WTC11 (cell line): ENCODE measurements around the gene RIC1.

Experiments
- CREB1 ChIP-seq: sonication (generic); formaldehyde crosslinking; IDR thresholded peaks from 2 replicates; pipeline ENCODE4 v1.8.0; 2023; ENCODE audit warnings: mild to moderate bottlenecking, missing genetic modification reagents
- CTCF ChIP-seq: fragments of 200-600 bp; IDR thresholded peaks from 2 replicates; pipeline ENCODE4 v1.8.0; 2022; ENCODE audit warnings: antibody characterized with exemption
- E2F4 ChIP-seq: sonication (generic); formaldehyde crosslinking; IDR thresholded peaks from 2 replicates; pipeline ENCODE4 v1.8.1; 2022; ENCODE audit warnings: low read depth, mild to moderate bottlenecking, moderate library complexity, missing genetic modification reagents, borderline replicate concordance
- FOXP1 ChIP-seq: sonication (generic); formaldehyde crosslinking; IDR thresholded peaks from 2 replicates; pipeline ENCODE4 v1.8.0; 2022; ENCODE audit warnings: missing genetic modification reagents, mild to moderate bottlenecking, moderate library complexity, borderline replicate concordance
- SMAD3 ChIP-seq: sonication (generic); formaldehyde crosslinking; IDR thresholded peaks from 2 replicates; pipeline ENCODE4 v1.8.0; 2022; ENCODE audit warnings: missing genetic modification reagents, mild to moderate bottlenecking, borderline replicate concordance
- STAT6 ChIP-seq: sonication (generic); formaldehyde crosslinking; conservative IDR thresholded peaks from 2 replicates; pipeline ENCODE4 v1.8.1; 2023; ENCODE audit warnings: mild to moderate bottlenecking, low read depth, missing genetic modification reagents, moderate library complexity
- TEAD1 ChIP-seq: sonication (generic); formaldehyde crosslinking; IDR thresholded peaks from 2 replicates; pipeline ENCODE4 v1.8.0; 2022; ENCODE audit warnings: mild to moderate bottlenecking, missing genetic modification reagents
- ZNF138 ChIP-seq: sonication (generic); formaldehyde crosslinking; conservative IDR thresholded peaks from 2 replicates; pipeline ENCODE4 v1.8.1; 2022; ENCODE audit warnings: mild to moderate bottlenecking, moderate library complexity, missing genetic modification reagents
- ZNF232 ChIP-seq: sonication (generic); formaldehyde crosslinking; IDR thresholded peaks from 2 replicates; pipeline ENCODE4 v1.8.0; 2022; ENCODE audit warnings: mild to moderate bottlenecking, missing genetic modification reagents
- TF ChIP-seq, protein P1 (sequence below): sonication (generic); formaldehyde crosslinking; IDR thresholded peaks from 2 replicates; pipeline ENCODE4 v1.8.0; 2022; ENCODE audit warnings: mild to moderate bottlenecking, missing genetic modification reagents

GRCh38 chr9:5628183-5628529 lies 751 bp upstream of the RIC1 start:
- TF ChIP-seq CTCF (no peak), CREB1 (CRISPR knock-in tag) (no peak), ZNF138 (CRISPR knock-in tag) (no peak), FOXP1 (CRISPR knock-in tag) (no peak), TEAD1 (no peak), ZNF232 (no peak), SMAD3 (CRISPR knock-in tag) (no peak), E2F4 (CRISPR knock-in tag) (no peak), STAT6 (CRISPR knock-in tag) (no peak)
- TF ChIP-seq, protein P1, sequence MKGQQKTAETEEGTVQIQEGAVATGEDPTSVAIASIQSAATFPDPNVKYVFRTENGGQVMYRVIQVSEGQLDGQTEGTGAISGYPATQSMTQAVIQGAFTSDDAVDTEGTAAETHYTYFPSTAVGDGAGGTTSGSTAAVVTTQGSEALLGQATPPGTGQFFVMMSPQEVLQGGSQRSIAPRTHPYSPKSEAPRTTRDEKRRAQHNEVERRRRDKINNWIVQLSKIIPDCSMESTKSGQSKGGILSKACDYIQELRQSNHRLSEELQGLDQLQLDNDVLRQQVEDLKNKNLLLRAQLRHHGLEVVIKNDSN, result no peak
